K562 (cell line): Measurements from ENCODE around the gene TRMT1L. TPM values are rescaled to one million over a fixed set of nuclear protein-coding genes. Genes with fewer than 3 reads are reported as not detected.

Experiments
- ATAC-seq: fragments of 200-7000 bp; cut with Tn5 transposase; 3 replicates; pipeline ENCODE4 v1.9.1; 2020; ENCODE audit warnings: moderate library complexity
- BruUV-seq: library from RNA; stranded (reverse); fragments of 400-500 nt; replicated peaks from 2 replicates; lab custom pipeline; 2021; lab: Mats Ljungman, UMichigan
- CTCF ChIA-PET: fragments of 300-600 bp; formaldehyde crosslinking; extraction: SDS; loops from one replicate; lab custom pipeline; 2021; ENCODE audit warnings: low intra/inter-chr PET ratio; lab: Yijun Ruan, JAX
- POLR2A ChIA-PET: fragments of 300-600, 350-650 bp; sonication (Branson Sonifier 250); formaldehyde crosslinking; extraction: SDS; loops from one replicate; lab custom pipeline; 2021; ENCODE audit warnings: antibody characterized with exemption, inconsistent platforms; lab: Yijun Ruan, JAX
- DNase-seq, 4 experiments: peaks; one replicate each; pipeline versions ENCODE4 v3.0.0 to v3.0.0-alpha.2; 2011 to 2018; ENCODE audit warnings: low spot score in 3 of 4, mixed read lengths in 3 of 4; ENCODE audit errors: extremely low read depth in 1 of 4
- FAIRE-seq: peaks from 2 replicates; lab custom pipeline; 2011; peaks lifted over from hg19 to GRCh38; lab: Jason Lieb, UNC
- H2AFZ ChIP-seq: 2 replicates; pipeline ENCODE4 v1.6.0; 2011; ENCODE audit warnings: low read depth, low read length, control low read depth, inconsistent platforms
- H3K27ac ChIP-seq: fragments of 200-600 bp; 3 replicates; pipeline ENCODE4 v1.8.0; 2011; ENCODE audit warnings: low read depth, mild to moderate bottlenecking, control low read depth, inconsistent platforms, low read length, moderate library complexity, mixed read lengths; ENCODE audit errors: extremely low read depth
- H3K27me3 ChIP-seq, 2 experiments: fragments of 300-600 bp in 1 of 2; 2 replicates in 1 of 2; 3 replicates in 1 of 2; pipeline versions ENCODE4 v1.6.0 to v1.8.0; 2011; ENCODE audit warnings: inconsistent platforms in 2 of 2, low read length in 2 of 2, mild to moderate bottlenecking in 1 of 2, mixed read lengths in 1 of 2, moderate library complexity in 1 of 2; ENCODE audit not compliant: control insufficient read depth in 2 of 2, insufficient read depth in 2 of 2
- H3K36me3 ChIP-seq: fragments of 300-600 bp; 3 replicates; pipeline ENCODE4 v1.8.0; 2011; ENCODE audit warnings: mild to moderate bottlenecking, low read length, inconsistent platforms; ENCODE audit not compliant: control insufficient read depth, insufficient read depth
- H3K4me1 ChIP-seq, 2 experiments: fragments of 200-600 bp in 1 of 2; replicated peaks in 1 of 2; 2 replicates in 1 of 2; 3 replicates in 1 of 2; pipeline versions ENCODE4 v1.5.1 to v1.8.0; 2011; ENCODE audit warnings: inconsistent platforms in 2 of 2, low read length in 2 of 2, mild to moderate bottlenecking in 1 of 2, mixed read lengths in 1 of 2, moderate library complexity in 1 of 2; ENCODE audit not compliant: control insufficient read depth in 2 of 2, insufficient read depth in 2 of 2
- H3K4me2 ChIP-seq: 2 replicates; pipeline ENCODE4 v1.6.1; 2011; ENCODE audit warnings: low read length, control low read depth, inconsistent platforms, mixed read lengths; ENCODE audit not compliant: insufficient read depth
- H3K4me3 ChIP-seq: fragments of 200-600 bp; sonication (generic), shearing (Covaris generic); 2 replicates; pipeline ENCODE4 v1.5.1; 2016; ENCODE audit warnings: control low read depth, inconsistent platforms
- H3K79me2 ChIP-seq: fragments of 200-600 bp; 3 replicates; pipeline ENCODE4 v1.8.0; 2011; ENCODE audit warnings: low read length, inconsistent platforms; ENCODE audit not compliant: control insufficient read depth, insufficient read depth
- H3K9ac ChIP-seq, 2 experiments: 2 replicates each; pipeline versions ENCODE4 v1.6.0 to v1.6.1; 2011; ENCODE audit warnings: low read depth in 2 of 2, low read length in 2 of 2, control low read depth in 1 of 2, inconsistent platforms in 1 of 2, mild to moderate bottlenecking in 1 of 2, mixed read lengths in 1 of 2; ENCODE audit not compliant: insufficient read depth in 1 of 2
- H3K9me1 ChIP-seq: one replicate; pipeline ENCODE4 v1.6.0; 2011; ENCODE audit warnings: inconsistent platforms, mild to moderate bottlenecking, low read length, moderate library complexity; ENCODE audit not compliant: control insufficient read depth, insufficient read depth
- H3K9me3 ChIP-seq: replicated peaks from 2 replicates; pipeline ENCODE4 v1.5.1; 2011; ENCODE audit warnings: low read depth, low read length, inconsistent platforms; ENCODE audit not compliant: control insufficient read depth, insufficient read depth
- H4K20me1 ChIP-seq: replicated peaks from 2 replicates; pipeline ENCODE4 v1.6.1; 2011; ENCODE audit warnings: low read length, inconsistent platforms, mixed read lengths; ENCODE audit not compliant: control insufficient read depth, insufficient read depth
- FOXJ3 ChIP-seq: sonication (generic); formaldehyde crosslinking; IDR thresholded peaks from 2 replicates; pipeline ENCODE4 v1.4.0; 2020; ENCODE audit warnings: mild to moderate bottlenecking, missing genetic modification reagents
- FOXP1 ChIP-seq: sonication (generic); formaldehyde crosslinking; IDR thresholded peaks from 2 replicates; pipeline ENCODE4 v1.8.0; 2022; ENCODE audit warnings: mild to moderate bottlenecking, missing genetic modification reagents
- KLF13 ChIP-seq: fragments of 450-650 bp; IDR thresholded peaks from 2 replicates; pipeline ENCODE4 v1.6.1; 2016; ENCODE audit warnings: missing genetic modification characterization, low read depth, mild to moderate bottlenecking, missing compliant biosample characterization, moderate library complexity, borderline replicate concordance
- MTF1 ChIP-seq: fragments of 250-450 bp; sonication (Bioruptor Pico); IDR thresholded peaks from 2 replicates; pipeline ENCODE4 v1.9.0; 2021; ENCODE audit warnings: moderate library complexity, mild to moderate bottlenecking, inconsistent platforms, borderline replicate concordance
- NFIX ChIP-seq: fragments of 250-450 bp; sonication (Bioruptor Pico); IDR thresholded peaks from 2 replicates; pipeline ENCODE4 v1.4.0; 2020; ENCODE audit warnings: low read depth, mild to moderate bottlenecking, moderate library complexity
- NR0B1 ChIP-seq: fragments of 450-650 bp; IDR thresholded peaks from one replicate; pipeline ENCODE4 v1.6.1; 2018; ENCODE audit warnings: mild to moderate bottlenecking, moderate library complexity; ENCODE audit not compliant: partially characterized antibody
- PCBP2 ChIP-seq: fragments of 200-400 bp; formaldehyde crosslinking; IDR thresholded peaks from 2 replicates; pipeline ENCODE4 v1.6.1; 2018; ENCODE audit warnings: low read length, low read depth, mild to moderate bottlenecking, moderate library complexity; ENCODE audit not compliant: poor library complexity, severe bottlenecking
- SPI1 ChIP-seq: IDR thresholded peaks from 2 replicates; pipeline ENCODE4 v1.6.1; 2011; ENCODE audit warnings: low read depth, low read length, control low read depth, borderline replicate concordance
- ZNF274 ChIP-seq: IDR thresholded peaks from 2 replicates; pipeline ENCODE4 v1.6.1; 2011; ENCODE audit warnings: low read depth, mild to moderate bottlenecking, low read length, moderate library complexity, borderline replicate concordance
- ZNF449 ChIP-seq: fragments of 250-450 bp; sonication (Bioruptor Pico); IDR thresholded peaks from 2 replicates; pipeline ENCODE4 v1.8.0; 2022; ENCODE audit warnings: moderate library complexity, mild to moderate bottlenecking, inconsistent platforms
- WGBS: fragments of 100-300 bp; shearing (Covaris generic); methylation state at CpG from one replicate; pipeline ENCODE4 v1.1.6; 2016; ENCODE audit warnings: low coverage, mixed read lengths; ENCODE audit not compliant: insufficient coverage; ENCODE audit errors: missing lambda C conversion rate; 5-methylcytosine and 5-hydroxymethylcytosine counted together
- in situ Hi-C: fragments of 300-500 bp; cut with MboI; formaldehyde crosslinking; loops from 4 replicates; pipeline ENCODE4 v1.15.0; 2018; ENCODE audit warnings: inconsistent platforms, mixed read lengths
- intact Hi-C: fragments of 100-400 bp; cut with micrococcal nuclease; formaldehyde crosslinking; loops from 2 replicates; pipeline ENCODE4 v1.14.2; 2022
- polyA plus RNA-seq, 8 experiments: library from polyadenylated mRNA; depleted of rRNA in 4 of 8; stranded (reverse) in 5 of 8; unstranded in 3 of 8; fragments of >200 nt; fragmentation: Nextera tagmentation in 2 of 8; fragmentation: Illumina TruSeq in 1 of 8; extraction: Ambion mirVana in 2 of 8; extraction: Trizol in 1 of 8; gene quantifications; 2 replicates each; pipeline versions ENCODE4 v1.2.1 to v1.2.3, GENCODE V29; 2011 to 2014; ENCODE audit warnings: inconsistent platforms in 1 of 8, missing spikeins in 1 of 8
- total RNA-seq, 7 experiments: library from RNA; depleted of rRNA in 6 of 7; stranded (reverse); fragments of >200 nt in 6 of 7; fragmentation: Illumina TruSeq in 2 of 7; extraction: Trizol in 2 of 7; gene quantifications; 2 replicates each; pipeline versions ENCODE4 v1.2.1 to v1.2.3, GENCODE V29; 2011 to 2021; ENCODE audit warnings: low replicate concordance in 1 of 7
- TF ChIP-seq, protein P1 (sequence below), 2 experiments: fragments of 250-450 bp in 1 of 2; fragments of 450-650 bp in 1 of 2; sonication (Bioruptor Pico) in 1 of 2; IDR thresholded peaks; 2 replicates each; pipeline versions ENCODE4 v1.6.1 to v1.8.0; 2016 to 2021; ENCODE audit warnings: mild to moderate bottlenecking in 2 of 2, moderate library complexity in 2 of 2, missing compliant biosample characterization in 1 of 2, missing genetic modification characterization in 1 of 2
- TF ChIP-seq, protein P2 (sequence below): fragments of 250-450 bp; sonication (Bioruptor Pico); IDR thresholded peaks from 2 replicates; pipeline ENCODE4 v1.4.0; 2020; ENCODE audit warnings: mild to moderate bottlenecking
- TF ChIP-seq, protein P3 (sequence below): fragments of 250-450 bp; sonication (Bioruptor Pico); IDR thresholded peaks from 2 replicates; pipeline ENCODE4 v1.8.0; 2022; ENCODE audit warnings: inconsistent platforms, mild to moderate bottlenecking, moderate library complexity, borderline replicate concordance

TRMT1L gene
- total and polyA plus RNA-seq, 9 of the 15 experiments (the other 6 are each of a cell fraction or from before 2014, with no cell fraction given): 6.4 to 88.9 (median 32.9) TPM

DNA sequence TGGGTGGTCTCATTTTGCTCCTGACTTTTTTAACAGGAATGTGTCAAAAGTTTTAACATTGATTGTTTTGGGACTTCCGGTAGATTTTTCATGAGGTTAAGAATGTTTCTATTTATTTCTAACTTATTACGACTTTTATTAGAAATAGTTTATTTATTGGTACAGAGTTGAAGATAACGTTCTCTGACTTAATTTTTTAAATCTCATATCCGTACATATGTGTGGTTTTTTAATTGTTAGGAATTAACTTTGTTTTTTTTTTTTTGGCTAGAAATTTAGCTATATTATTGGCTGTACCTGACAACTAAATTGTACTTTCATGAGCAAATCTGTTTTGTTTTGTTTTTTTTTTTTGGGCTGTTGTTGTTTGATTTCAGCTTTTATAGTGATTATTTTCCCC is 79.4 kb downstream of the TRMT1L start:
- no peaks in the 10 kb centered on the region for H3K36me3 ChIP-seq
- ChIA-PET POLR2A (interaction anchor here (0.9 kb wide), 1 partner anchor 22 kb away, joined by 5 read pairs; no protein-coding TSS in a partner anchor), CTCF (no interaction called here)
- H3K4me2 ChIP-seq: no peak overlapping the region
- no peak overlapping the region for H2AFZ ChIP-seq
- BruUV-seq: no TSS peak
- no peak for ATAC-seq
- no peaks in the 10 kb centered on the region for H4K20me1 ChIP-seq
- peak; percentile 44 for FAIRE-seq
- H3K27me3 ChIP-seq: no peaks in the 10 kb centered on the region
- DNase-seq: no peak
- H3K4me3 ChIP-seq: no peak overlapping the region
- no peaks in the 10 kb centered on the region for H3K9me1 ChIP-seq
- peaks cover 84% of the 10 kb centered on the region for H3K79me2 ChIP-seq
- no peak for TF ChIP-seq SPI1
- TF ChIP-seq PCBP2: no peak
- TF ChIP-seq, protein P1, sequence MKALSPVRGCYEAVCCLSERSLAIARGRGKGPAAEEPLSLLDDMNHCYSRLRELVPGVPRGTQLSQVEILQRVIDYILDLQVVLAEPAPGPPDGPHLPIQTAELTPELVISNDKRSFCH (CRISPR knock-in tag; IDR thresholded peaks at IDR 0.05): no peak
- TF ChIP-seq, protein P1 (tag; IDR thresholded peaks at IDR 0.05): no peak
- TF ChIP-seq, protein P2, sequence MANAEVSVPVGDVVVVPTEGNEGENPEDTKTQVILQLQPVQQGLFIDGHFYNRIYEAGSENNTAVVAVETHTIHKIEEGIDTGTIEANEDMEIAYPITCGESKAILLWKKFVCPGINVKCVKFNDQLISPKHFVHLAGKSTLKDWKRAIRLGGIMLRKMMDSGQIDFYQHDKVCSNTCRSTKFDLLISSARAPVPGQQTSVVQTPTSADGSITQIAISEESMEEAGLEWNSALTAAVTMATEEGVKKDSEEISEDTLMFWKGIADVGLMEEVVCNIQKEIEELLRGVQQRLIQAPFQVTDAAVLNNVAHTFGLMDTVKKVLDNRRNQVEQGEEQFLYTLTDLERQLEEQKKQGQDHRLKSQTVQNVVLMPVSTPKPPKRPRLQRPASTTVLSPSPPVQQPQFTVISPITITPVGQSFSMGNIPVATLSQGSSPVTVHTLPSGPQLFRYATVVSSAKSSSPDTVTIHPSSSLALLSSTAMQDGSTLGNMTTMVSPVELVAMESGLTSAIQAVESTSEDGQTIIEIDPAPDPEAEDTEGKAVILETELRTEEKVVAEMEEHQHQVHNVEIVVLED (CRISPR knock-in tag): no peak
- no peak for TF ChIP-seq FOXJ3 (CRISPR knock-in tag)
- no peak for TF ChIP-seq ZNF274
- peak; percentile 19; the same call in 1 of the 2 replicates for TF ChIP-seq NFIX (CRISPR knock-in tag)
- TF ChIP-seq, protein P3, sequence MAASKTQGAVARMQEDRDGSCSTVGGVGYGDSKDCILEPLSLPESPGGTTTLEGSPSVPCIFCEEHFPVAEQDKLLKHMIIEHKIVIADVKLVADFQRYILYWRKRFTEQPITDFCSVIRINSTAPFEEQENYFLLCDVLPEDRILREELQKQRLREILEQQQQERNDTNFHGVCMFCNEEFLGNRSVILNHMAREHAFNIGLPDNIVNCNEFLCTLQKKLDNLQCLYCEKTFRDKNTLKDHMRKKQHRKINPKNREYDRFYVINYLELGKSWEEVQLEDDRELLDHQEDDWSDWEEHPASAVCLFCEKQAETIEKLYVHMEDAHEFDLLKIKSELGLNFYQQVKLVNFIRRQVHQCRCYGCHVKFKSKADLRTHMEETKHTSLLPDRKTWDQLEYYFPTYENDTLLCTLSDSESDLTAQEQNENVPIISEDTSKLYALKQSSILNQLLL (CRISPR knock-in tag): peak; percentile 60; the same call in 1 of the 2 replicates
- peak; percentile 77; the same call in 1 of the 2 replicates for TF ChIP-seq MTF1 (CRISPR knock-in tag)
- no peak for TF ChIP-seq NR0B1
- TF ChIP-seq KLF13 (tag): no peak
- TF ChIP-seq FOXP1 (CRISPR knock-in tag): no peak
- 0 out of 2 replicates have a peak, but pooled peaks have one; percentile 26 for TF ChIP-seq ZNF449 (CRISPR knock-in tag)
- intact Hi-C loops (no loop called here), in situ Hi-C loops (no loop called here)
- H3K4me1 ChIP-seq: peaks cover 0 to 9% of the 10 kb centered on the region in 2 experiments; a peak in 3 of 5 replicates
- WGBS: 79% methylated on average over 4 of the region's 4 CpGs
- no peaks in the 10 kb centered on the region for H3K9me3 ChIP-seq
- no peak overlapping the region for H3K9ac ChIP-seq
- no peak overlapping the region for H3K27ac ChIP-seq
